ENCODE data around the gene DNAH10.

The DNAH10 gene

DNA sequence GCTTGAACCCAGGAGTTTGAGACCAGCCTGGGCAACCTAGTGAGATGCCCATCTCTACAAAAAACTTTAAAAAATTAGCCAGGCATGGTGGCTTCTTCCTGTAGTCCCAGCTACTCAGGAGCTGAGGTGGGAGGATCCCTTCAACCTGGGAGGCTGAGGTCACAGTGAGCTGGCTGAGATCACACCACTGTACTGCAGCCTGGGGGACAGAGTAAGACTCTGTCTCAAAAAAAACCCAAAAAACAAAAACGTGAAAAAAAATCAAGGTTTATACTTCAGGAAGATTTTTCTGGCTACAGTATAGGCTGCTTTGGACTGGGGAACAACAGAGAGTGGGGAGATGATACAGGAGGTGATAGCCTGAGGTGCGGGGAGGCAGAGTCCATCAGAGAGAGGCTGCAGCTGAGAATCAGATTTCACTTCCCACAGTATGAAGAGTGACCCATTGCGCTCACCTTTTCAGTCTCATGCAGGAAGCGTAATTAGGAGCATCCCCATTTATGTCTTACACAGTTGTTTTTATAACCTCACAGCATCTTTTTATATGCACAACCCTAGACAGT, 28.9 kb downstream of the DNAH10 start:
- H3K9me3 ChIP-seq (replicated peaks in 1 of 11), result peaks cover 0 to 17% (median 13%) of the 10 kb centered on the region in 11 experiments; a peak in 14 of 22 replicates
- no peaks in the 10 kb centered on the region for H3K27me3 ChIP-seq
- H3K4me3 ChIP-seq, result no peak overlapping the region
- H3K9ac ChIP-seq, result no peak overlapping the region
- H3K4me2 ChIP-seq, result no peak overlapping the region
- H4K20me1 ChIP-seq, result no peaks in the 10 kb centered on the region
- peaks cover 0 to 3% (median 0%) of the 10 kb centered on the region in 10 experiments; a peak in 1 of 20 replicates for H3K4me1 ChIP-seq
- TF ChIP-seq Cebpa-rat (IDR thresholded peaks at IDR 0.05), result no peak
- no peaks in the 10 kb centered on the region for H3K36me3 ChIP-seq
- no peak overlapping the region for H3K27ac ChIP-seq

GRCh38 chr12:123794027-123794426, 31.9 kb downstream of the DNAH10 start:
- no peak overlapping the region for H3K4me2 ChIP-seq
- H3K27me3 ChIP-seq, result no peaks in the 10 kb centered on the region
- H3K9me3 ChIP-seq (replicated peaks in 1 of 11), result peaks cover 0 to 17% (median 13%) of the 10 kb centered on the region in 11 experiments; a peak in 14 of 22 replicates
- H3K4me3 ChIP-seq, result no peak overlapping the region
- peaks cover 0 to 3% (median 0%) of the 10 kb centered on the region in 10 experiments; a peak in 1 of 20 replicates for H3K4me1 ChIP-seq
- H3K36me3 ChIP-seq, result no peaks in the 10 kb centered on the region
- H3K9ac ChIP-seq, result no peak overlapping the region
- no peaks in the 10 kb centered on the region for H4K20me1 ChIP-seq
- H3K27ac ChIP-seq, result no peak overlapping the region
- peak in 1 of 11 experiments; percentile 35; a peak in 1 of 22 replicates for TF ChIP-seq Cebpa-rat (IDR thresholded peaks at IDR 0.05)

GRCh38 chr12:123798518-123798917, 36.4 kb downstream of the DNAH10 start:
- Histone ChIP-seq H3K27ac (no peak overlapping the region), H3K27me3 (no peaks in the 10 kb centered on the region), H3K9ac (no peak overlapping the region), H3K4me1 (peaks cover 0 to 3% (median 0%) of the 10 kb centered on the region in 10 experiments; a peak in 1 of 20 replicates), H3K36me3 (no peaks in the 10 kb centered on the region), H4K20me1 (no peaks in the 10 kb centered on the region), H3K9me3 (replicated peaks in 1 of 11) (no peaks in the 10 kb centered on the region), H3K4me3 (no peak overlapping the region), H3K4me2 (no peak overlapping the region)
- TF ChIP-seq Cebpa-rat (IDR thresholded peaks at IDR 0.05), result no peak

GRCh38 chr12:123799227-123799626, 37.1 kb downstream of the DNAH10 start:
- no peaks in the 10 kb centered on the region for H4K20me1 ChIP-seq
- no peak overlapping the region for H3K4me3 ChIP-seq
- H3K4me2 ChIP-seq, result no peak overlapping the region
- H3K27me3 ChIP-seq, result no peaks in the 10 kb centered on the region
- no peak overlapping the region for H3K27ac ChIP-seq
- no peaks in the 10 kb centered on the region for H3K9me3 ChIP-seq (replicated peaks in 1 of 11)
- H3K36me3 ChIP-seq, result no peaks in the 10 kb centered on the region
- no peak overlapping the region for H3K9ac ChIP-seq
- peaks cover 0 to 3% (median 0%) of the 10 kb centered on the region in 10 experiments; a peak in 1 of 20 replicates for H3K4me1 ChIP-seq
- TF ChIP-seq Cebpa-rat (IDR thresholded peaks at IDR 0.05), result no peak

GRCh38 chr12:123801573-123802178, 39.6 kb downstream of the DNAH10 start:
- H4K20me1 ChIP-seq, result no peaks in the 10 kb centered on the region
- H3K4me2 ChIP-seq, result no peak overlapping the region
- no peaks in the 10 kb centered on the region for H3K27me3 ChIP-seq
- no peaks in the 10 kb centered on the region for H3K4me1 ChIP-seq
- TF ChIP-seq Cebpa-rat (IDR thresholded peaks at IDR 0.05), result no peak
- no peaks in the 10 kb centered on the region for H3K9me3 ChIP-seq (replicated peaks in 1 of 11)
- H3K4me3 ChIP-seq, result no peak overlapping the region
- no peak overlapping the region for H3K27ac ChIP-seq
- no peak overlapping the region for H3K9ac ChIP-seq
- no peaks in the 10 kb centered on the region for H3K36me3 ChIP-seq

DNA sequence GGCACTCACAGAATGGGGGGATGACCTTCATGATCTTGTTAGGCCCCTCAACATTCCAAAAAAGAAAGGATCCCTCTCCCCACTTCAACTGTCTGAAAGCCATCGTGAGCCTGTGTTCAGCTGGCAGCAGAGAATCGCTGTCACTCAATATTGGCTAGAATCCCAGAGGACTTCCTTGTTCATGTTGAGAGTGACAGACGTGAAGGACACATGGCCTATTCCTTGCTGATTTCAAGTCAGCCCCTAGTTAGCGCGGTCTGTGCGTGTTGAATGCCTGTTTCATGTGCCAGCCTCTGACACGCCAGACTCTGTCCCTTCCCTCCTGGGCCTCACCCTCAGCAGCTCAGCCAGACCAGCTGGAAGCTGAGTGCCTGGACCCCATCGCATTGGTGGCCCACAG, 43.1 kb downstream of the DNAH10 start:
- Histone ChIP-seq H3K4me3 (no peak overlapping the region), H3K27me3 (no peaks in the 10 kb centered on the region), H4K20me1 (no peaks in the 10 kb centered on the region), H3K9ac (no peak overlapping the region), H3K27ac (no peak overlapping the region), H3K36me3 (no peaks in the 10 kb centered on the region), H3K9me3 (replicated peaks in 1 of 11) (no peaks in the 10 kb centered on the region), H3K4me2 (no peak overlapping the region), H3K4me1 (peaks cover 0 to 7% (median 5%) of the 10 kb centered on the region in 10 experiments; a peak in 12 of 20 replicates)
- no peak for TF ChIP-seq Cebpa-rat (IDR thresholded peaks at IDR 0.05)

DNA sequence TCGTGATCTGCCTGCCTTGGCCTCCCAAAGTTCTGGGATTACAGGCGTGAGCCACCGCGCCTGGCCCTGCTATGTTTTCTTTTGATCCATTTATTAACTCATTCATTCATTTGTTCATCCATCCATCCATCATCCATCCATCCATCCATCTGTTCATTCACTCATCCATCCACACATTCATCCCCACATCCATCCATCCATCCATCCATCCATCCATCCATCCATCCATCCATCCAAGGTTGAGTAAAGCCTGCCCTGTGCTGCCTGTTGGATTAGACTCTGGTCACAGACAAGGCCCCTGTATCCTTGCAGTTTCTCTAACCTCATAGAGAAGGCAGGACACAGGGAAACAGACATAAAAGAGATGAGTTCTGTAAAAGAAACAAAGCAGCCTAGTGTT, 44.9 kb downstream of the DNAH10 start:
- peaks cover 0 to 7% (median 5%) of the 10 kb centered on the region in 10 experiments; a peak in 12 of 20 replicates for H3K4me1 ChIP-seq
- H3K9ac ChIP-seq, result no peak overlapping the region
- H4K20me1 ChIP-seq, result no peaks in the 10 kb centered on the region
- H3K4me3 ChIP-seq, result no peak overlapping the region
- no peak overlapping the region for H3K27ac ChIP-seq
- no peaks in the 10 kb centered on the region for H3K27me3 ChIP-seq
- no peaks in the 10 kb centered on the region for H3K9me3 ChIP-seq (replicated peaks in 1 of 11)
- no peak for TF ChIP-seq Cebpa-rat (IDR thresholded peaks at IDR 0.05)
- H3K36me3 ChIP-seq, result no peaks in the 10 kb centered on the region
- H3K4me2 ChIP-seq, result no peak overlapping the region

GRCh38 chr12:123807670-123808069, 45.6 kb downstream of the DNAH10 start:
- no peak for TF ChIP-seq Cebpa-rat (IDR thresholded peaks at IDR 0.05)
- Histone ChIP-seq H3K27ac (no peak overlapping the region), H3K9ac (no peak overlapping the region), H3K4me3 (no peak overlapping the region), H3K4me2 (peak overlapping the region in 4 of 11 experiments; percentile 23 to 54 (median 38); a peak in 5 of 22 replicates), H3K27me3 (no peaks in the 10 kb centered on the region), H3K4me1 (peaks cover 0 to 7% (median 5%) of the 10 kb centered on the region in 10 experiments; a peak in 12 of 20 replicates), H3K36me3 (no peaks in the 10 kb centered on the region), H3K9me3 (replicated peaks in 1 of 11) (no peaks in the 10 kb centered on the region), H4K20me1 (no peaks in the 10 kb centered on the region)

DNA sequence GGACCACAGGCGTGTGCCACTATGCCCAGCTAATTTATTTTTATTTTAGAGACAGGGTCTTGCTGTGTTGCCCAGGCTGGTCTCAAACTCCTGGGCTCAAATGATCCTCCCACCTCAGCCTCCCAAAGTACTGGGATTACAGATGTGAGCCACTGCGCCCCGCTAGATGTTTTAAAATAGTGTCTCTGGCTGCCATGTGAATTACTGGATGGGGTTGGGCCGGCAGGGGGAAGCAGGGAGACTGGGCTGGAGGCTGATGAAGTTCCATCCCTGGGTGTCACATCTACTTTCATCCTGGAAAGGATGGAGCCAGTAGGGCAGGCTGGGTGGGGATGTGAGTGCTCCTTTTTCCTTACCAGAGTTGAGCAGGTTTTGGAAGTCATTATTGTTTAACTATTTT, 46.1 kb downstream of the DNAH10 start:
- Histone ChIP-seq H3K27me3 (no peaks in the 10 kb centered on the region), H3K4me2 (peak overlapping the region in 4 of 11 experiments; percentile 23 to 54 (median 38); a peak in 5 of 22 replicates), H4K20me1 (no peaks in the 10 kb centered on the region), H3K4me1 (peaks cover 0 to 7% (median 5%) of the 10 kb centered on the region in 10 experiments; a peak in 12 of 20 replicates), H3K27ac (no peak overlapping the region), H3K9ac (no peak overlapping the region), H3K9me3 (replicated peaks in 1 of 11) (no peaks in the 10 kb centered on the region), H3K4me3 (no peak overlapping the region), H3K36me3 (no peaks in the 10 kb centered on the region)
- TF ChIP-seq Cebpa-rat (IDR thresholded peaks at IDR 0.05), result no peak

- H3K4me3 ChIP-seq, result no peak overlapping the region
- no peaks in the 10 kb centered on the region for H3K27me3 ChIP-seq
- TF ChIP-seq Cebpa-rat (IDR thresholded peaks at IDR 0.05), result no peak
- no peak overlapping the region for H3K27ac ChIP-seq
- H4K20me1 ChIP-seq, result no peaks in the 10 kb centered on the region
- H3K36me3 ChIP-seq, result no peaks in the 10 kb centered on the region
- peaks cover 0 to under 1% (median 0%) of the 10 kb centered on the region in 10 experiments; a peak in 3 of 20 replicates for H3K4me1 ChIP-seq
- peaks cover 11 to 26% (median 21%) of the 10 kb centered on the region in 11 experiments for H3K9me3 ChIP-seq (replicated peaks in 1 of 11)
- no peak overlapping the region for H3K9ac ChIP-seq
- no peak overlapping the region for H3K4me2 ChIP-seq
Observed at GRCh38 chr12:123813349-123813748, 51.2 kb downstream of the DNAH10 start.

Data from BLaER1 treated with 17β-estradiol and CSF1 and Interleukin-3, amounts not matched to agents 10 nM and 100 nM (cell line).